ENCODE data around the gene PLEKHA7.
"Not testable (repeated sequence)": the region's sequence is repeated elsewhere in the genome, so short reads cannot be mapped to it uniquely, and the experiment has no call there.

PLEKHA7 gene

DNA sequence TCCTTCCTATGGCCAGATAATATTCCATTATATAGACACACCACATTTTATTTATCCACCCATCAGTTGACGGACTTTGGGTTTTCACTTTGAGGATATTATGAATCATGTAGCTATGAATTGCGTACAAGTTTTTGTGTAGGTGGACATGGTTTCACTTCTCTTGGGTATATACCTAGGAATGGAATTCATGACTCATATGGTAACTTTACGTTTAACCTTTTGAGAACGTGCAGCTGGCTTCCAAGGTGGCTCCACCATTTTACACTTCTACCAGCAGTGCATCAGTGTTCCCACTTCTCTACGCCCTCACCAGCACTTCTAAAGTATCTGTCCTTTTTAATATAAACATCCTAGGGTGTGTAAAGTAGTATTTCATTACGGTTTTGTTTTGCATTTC lies 112.0 kb downstream of the PLEKHA7 start:
- no peak for DNase-seq

DNA sequence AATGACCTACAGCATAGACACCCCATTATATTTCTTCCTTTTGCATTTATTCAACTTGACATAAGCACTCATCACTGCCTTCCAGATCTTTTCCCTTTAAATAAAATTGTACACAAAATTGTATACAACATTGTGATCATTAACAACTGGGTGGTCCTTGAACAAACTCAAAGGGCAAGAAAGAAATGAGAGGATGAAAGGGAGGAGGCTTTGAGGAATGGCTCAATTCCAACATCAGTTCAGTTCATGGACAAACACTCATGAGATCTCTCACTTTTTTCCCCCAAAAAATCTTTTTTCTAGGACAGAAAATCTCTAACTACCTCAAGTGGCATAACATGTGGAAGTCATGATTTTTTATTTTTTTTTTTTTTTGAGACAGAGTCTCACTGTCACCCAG lies 113.7 kb downstream of the PLEKHA7 start:
- no peak for DNase-seq

DNA sequence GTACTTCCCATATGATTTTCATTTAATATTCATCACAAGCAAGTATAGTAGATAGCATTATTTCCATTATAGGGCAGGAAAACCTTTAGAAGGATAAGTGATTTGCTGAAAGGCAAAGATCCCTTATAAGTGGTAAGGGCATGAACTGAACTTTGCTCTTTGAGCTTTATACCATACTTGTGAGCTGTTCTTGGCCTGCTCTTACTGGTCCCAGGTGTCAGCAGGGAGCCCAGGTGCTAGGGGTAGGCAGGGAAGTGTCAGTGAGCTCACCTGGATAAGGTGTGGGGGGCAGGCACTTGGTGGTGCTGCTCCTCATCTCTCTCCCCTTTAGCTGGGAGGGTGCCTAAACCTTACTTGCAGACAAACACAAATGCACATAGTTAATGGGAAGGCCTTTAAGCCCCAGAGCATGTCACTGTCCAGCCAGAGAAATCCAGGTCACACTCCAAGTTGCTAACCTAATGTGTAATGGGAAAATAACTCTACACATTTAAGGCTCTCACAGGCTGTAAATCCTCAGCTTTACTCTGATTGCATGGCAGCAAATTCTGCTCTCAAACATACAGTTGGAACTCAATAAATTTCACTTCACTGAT lies 114.4 kb downstream of the PLEKHA7 start:
- DNase-seq, result no peak

DNA sequence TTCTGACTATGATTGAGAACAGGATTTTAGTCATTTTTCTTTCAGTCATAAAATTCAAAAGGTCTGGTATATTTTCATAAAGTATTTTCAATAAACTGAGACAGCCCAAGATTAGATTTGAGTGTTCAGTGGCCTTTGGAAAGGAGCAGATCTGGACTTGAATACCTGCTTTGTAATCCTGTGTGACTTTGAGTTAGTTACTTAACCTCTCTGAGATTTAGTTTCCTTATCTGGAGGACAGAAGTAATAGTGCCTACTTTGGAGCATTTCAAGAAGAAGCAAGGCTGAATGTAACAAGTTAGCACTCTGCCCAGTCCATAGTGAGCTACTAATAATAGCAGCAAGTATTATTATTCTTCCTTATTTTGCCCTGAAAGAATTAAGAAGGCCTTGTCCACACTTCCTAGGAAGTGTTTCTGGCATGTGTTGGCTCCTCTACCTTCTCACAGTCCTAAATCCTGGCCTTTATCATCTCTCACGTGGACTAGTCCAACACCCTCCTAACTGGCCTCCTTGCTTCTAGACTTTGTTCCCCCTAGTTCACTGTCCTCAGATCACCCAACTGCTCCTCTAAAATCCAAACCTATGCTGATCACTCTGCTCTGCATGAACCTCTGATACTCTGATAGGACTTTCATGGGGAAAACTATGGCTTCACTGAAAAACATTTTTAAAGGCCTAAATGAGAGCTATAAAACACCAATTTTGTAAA lies 115.8 kb downstream of the PLEKHA7 start:
- DNase-seq, result no peak

DNA sequence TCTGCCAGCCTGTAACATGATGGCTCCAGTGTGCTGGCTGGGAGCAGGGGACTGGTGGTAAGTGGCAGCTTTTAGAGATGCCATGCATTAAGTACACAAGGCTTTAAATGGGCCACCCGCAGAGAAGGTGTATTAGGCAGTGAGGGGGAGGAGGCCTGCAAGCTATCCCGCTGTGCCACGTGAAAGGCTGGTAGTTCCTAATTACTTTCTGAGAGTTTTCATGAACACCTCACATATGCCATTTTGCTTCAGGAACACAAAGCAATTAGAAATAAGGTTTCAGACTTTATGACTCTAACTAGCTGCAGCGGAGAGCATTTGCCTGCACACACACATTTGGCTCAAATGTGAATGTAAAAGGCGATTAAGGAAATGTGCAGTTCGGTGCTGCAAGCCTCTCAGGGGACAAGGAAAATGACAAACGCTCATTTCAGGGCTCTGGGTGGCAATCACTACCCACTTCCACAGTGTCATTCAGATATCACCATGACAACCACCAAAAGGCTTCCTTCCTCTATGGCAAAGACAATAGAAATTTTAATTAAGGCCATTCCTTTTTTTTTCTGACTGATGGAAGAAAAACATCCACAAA lies 116.6 kb downstream of the PLEKHA7 start:
- no peak for DNase-seq

DNA sequence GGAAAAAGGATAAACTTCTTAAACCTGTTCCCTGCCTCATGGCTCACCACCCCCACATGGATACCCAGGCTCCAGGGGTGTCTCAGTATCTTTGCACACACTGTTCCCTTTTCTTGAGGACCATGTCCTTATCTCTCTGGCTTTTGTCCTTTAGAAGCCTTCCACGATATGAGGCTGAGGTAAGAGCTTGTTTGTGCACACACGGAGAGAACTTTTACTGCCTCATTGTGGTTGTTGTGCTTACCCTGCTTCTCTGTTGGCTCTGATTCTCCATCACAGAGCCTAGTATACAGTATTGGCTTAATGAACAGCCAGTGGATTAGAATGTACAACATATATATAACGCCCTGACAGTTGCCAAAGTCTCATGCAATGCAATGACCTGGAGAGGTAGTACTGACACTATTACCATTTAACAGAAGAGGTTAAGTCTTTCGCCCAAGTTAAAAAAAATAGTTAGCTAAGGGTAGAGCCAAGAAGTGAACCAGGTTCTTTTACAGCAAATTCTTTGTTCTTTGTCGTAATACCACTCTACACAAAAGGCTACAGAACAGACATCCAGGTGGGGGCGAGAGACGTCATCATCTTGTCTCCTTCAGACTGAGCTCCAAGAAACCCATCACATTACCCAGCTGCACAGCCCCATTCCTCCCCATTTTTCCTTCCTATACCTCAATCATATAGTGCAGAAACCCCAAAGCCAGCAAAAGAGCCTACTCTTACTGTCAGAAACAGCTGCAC lies 117.3 kb downstream of the PLEKHA7 start:
- no peak for DNase-seq

DNA sequence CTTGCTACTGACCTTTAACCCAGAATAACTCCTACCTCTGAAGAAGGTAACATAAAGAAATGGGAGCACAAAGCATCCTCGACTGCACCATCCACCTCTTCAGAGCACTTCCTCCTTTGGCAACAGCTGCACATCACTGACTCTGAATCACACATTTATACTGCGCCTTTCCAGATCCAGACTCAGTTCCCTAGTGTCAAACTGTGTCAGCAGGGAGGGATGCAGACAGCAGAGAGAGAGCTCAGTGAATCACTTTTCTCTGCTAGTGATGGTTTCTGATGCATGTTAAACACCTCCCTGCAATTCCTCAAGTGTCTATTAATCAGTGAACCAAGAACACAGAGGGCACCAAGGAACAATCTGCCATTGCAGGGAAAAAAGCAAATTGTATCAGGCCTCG lies 118.9 kb downstream of the PLEKHA7 start:
- no peak for DNase-seq

DNA sequence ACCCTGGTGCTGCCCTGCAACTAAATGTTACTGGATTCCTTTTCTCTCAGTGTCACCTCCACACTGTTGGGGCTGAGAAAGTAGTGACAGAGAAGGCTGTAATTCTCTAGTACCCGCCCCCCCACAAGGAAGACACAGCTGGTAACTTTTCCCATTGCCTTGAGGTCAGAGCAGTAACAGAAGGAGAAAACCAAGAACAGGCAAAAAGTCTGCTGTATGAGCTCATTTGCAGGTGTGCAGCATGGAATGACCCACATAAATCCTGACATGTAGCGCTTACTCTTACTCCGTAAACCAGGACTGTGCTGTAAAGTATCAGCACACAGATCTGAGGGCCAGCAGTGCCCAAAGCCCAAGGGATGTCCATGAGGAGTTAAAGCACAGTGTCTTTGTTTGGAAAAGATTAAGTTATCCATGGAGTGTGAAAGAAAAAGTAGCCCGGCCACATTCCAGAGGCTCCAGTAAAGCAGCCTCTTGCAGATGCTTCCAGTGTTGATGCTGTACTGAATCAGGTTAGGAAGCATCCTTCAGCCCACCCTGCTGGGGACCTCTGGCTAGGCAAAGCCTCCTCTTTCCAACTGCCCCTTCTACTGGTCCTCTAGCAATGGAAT lies 120.7 kb downstream of the PLEKHA7 start:
- DNase-seq, result no peak

DNA sequence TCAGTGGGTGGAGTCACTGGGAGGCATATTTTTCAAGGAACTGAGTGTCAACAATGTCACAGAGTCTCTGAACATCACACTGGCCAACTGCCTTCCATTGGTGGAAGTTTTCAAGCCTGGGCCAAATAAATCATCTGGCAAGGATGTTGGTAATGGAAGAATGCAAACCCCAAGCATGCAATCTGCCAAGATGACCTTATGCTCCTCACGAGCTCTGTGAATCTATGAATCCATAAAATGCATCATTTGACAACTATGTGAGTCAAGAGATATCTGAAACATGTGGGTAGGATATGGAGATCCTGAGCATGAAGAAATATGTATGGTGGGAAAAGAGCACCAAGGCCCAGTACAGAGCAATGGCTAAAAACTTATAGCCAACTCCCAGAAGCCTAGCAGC lies 122.2 kb downstream of the PLEKHA7 start:
- DNase-seq, result no peak

DNA sequence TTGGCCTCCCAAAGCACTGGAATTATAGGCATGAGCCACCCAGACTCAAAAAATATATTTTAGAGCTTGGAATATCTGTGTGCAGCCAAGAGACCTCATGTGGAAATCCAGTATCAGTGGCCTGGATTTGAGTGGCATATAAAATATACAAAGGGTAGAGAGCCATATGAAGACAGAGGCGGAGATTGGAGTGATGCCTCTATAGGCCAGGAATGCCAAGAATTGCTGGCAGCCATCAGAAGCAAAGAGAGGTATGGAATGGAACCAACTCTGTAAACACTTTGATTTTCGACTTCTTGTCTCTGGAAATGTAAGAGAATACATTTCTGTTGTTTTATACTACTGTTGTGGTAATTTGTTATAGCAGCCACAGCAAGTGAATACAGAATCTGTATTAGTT lies 123.0 kb downstream of the PLEKHA7 start:
- DNase-seq, result no peak

DNA sequence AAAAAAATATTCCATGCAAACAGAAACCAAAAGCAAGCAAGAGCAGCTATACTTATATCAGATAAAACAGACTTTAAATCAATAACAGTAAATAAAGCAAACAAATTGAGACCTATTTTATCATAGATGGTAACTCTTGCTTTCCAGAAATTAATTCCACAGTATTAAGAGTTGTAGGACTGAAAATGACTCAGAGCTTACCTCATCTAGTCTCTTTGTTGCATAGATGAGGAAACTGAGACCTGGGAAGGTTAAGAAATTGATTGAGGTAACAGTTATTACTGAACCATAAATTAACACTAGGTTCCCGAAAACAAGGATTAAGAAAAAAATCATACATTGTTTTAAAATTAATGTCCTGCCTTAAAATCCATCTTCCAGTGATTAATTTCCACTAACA lies 123.8 kb downstream of the PLEKHA7 start:
- DNase-seq, result no peak

DNA sequence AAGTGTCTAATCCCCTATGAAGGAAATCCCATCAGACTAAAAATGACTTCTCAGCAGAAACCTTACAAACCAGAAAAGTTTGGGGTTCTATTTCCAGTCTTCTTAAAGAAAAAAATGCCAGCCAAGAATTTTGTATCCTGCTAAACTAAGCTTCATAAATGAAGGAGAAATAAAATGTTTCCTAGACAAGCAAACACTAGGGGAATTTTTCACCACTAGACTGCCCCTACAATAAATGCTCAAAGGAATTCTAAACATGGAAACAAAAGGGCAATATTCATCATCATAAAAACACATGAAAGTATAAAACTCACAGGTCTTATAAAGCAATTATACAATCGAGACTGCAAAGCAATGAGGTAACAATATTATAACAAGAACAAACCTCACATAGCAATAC lies 124.3 kb downstream of the PLEKHA7 start:
- DNase-seq, result no peak

DNA sequence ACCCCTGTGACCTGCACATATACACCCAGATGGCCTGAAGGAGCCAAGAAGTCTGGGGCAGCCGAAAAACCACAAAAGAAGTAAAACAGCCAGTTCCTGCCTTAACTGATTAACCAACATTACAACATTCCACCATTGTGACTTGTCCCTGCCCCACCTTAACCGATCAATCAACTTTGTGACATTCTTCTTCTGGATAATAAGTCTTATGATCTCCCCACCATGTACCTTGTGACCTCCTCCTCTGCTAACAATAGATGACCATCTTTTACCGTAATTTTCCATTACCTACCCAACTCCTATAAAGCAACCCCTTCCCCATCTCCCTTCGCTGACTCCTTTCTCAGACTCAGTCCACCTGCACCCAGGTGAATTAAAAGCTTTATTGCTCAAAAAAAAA lies 125.2 kb downstream of the PLEKHA7 start:
- DNase-seq, result not testable (repeated sequence)

DNA sequence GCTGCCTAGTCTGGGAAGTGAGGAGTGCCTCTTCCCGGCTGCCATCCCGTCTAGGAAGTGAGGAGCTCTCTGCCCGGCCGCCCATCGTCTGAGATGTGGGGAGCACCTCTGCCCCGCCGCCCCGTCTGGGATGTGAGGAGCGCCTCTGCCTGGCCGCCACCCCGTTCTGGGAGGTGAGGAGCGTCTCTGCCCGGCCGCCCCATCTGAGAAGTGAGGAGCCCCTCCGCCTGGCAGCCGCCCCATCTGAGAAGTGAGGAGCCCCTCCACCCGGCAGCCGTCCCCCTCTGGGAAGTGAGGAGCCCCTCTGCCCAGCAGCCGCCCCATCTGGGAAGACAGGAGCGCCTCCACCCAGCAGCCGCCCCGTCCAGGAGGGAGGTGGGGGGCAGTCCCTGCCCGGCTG lies 126.3 kb downstream of the PLEKHA7 start:
- not testable (repeated sequence) for DNase-seq

DNA sequence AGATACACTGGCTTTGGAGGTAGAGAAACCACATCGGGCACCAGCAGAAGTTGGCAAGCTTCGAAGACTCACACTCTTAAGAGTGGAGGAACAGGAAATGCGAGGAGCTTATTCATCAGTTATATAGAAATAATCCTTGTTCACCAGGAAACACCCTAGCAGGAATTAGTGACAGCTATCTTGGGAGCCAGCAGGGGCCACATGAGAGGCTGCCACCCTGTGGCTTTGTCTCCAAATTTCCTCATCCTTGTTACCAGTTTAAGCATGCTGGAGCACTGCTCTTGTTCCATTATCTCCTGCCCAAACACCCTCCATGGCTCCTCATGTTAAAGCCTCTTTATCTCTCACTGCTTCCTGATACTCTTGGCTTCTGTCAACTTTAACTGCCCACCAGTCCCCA lies 131.0 kb downstream of the PLEKHA7 start:
- no peak for DNase-seq

DNA sequence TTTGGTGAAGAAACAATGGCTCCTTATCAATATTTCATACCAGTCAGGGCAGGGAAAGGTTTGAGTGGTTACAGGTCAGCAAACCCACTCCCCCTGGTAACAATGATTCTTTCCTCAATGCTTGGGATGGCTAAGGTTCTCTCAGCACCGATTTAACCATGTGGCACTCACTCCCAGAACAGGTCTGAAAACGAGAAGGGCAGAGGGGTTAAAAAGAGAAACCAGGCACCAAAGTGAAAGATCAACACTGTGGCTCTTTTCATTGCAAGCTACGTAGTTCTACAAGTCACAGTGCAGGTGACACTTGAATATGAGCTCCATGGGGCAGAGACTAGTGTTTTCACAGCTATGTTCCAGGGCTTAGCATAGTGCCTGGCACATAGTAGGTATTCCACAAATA lies 132.4 kb downstream of the PLEKHA7 start:
- DNase-seq, result no peak

DNA sequence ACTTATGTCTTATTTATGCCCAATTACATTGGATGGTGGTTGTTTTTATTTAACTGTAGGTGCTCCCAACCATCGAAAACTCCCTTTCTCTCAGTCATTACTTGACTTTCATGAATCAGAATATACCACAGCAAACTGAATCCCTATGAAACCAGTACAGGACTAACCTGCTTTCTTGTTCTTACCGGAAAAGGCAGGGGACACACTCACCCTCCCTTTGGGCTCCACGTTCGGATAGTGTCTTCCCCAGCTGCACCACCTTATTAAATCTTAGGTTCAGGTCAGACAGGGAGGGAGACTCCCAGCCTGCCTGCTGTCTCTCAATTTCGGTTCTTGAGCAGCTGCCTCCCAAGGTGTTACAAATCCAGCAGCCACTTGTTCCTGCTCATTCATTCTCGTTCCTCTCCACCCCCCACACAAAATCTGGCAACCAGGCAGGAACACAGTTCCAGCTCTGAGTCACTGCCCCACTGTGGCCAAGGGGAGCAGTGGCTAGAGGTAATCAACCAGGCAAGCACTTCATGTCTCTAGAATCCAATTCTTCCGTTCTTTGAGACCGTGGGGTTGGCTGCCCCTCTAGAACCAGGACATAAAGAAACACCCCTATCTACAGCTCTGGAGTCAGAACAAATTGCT lies 133.0 kb downstream of the PLEKHA7 start:
- no peak for DNase-seq

DNA sequence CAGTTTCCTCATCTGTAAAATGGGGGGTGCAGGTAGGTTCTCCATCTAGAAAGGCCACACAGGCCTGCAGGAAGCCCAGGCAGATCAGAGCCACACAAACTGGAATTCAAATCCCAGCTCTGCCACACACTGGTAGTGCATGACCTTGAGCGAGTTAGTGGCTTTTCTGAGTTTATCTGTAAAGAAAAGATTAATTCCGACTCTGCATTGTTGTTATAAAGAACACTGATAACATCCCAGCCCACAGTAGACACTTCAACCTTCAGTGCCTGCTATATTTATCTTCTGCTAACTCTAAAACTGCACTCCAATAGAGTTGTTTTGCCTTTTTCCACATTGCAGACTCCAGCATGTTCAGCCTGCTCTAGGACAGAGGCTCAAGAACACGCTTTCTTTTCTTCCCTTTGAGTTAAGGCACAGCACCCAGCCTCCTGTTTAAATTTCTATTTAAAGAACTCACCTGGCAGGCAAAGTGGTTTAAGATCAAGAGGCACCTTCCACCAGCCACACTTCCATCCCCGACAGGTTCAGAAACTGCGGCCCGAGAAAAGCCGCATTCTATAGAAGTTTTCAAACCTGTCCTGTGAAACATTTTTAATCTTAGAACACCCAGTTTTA lies 133.9 kb downstream of the PLEKHA7 start:
- no peak for DNase-seq

DNA sequence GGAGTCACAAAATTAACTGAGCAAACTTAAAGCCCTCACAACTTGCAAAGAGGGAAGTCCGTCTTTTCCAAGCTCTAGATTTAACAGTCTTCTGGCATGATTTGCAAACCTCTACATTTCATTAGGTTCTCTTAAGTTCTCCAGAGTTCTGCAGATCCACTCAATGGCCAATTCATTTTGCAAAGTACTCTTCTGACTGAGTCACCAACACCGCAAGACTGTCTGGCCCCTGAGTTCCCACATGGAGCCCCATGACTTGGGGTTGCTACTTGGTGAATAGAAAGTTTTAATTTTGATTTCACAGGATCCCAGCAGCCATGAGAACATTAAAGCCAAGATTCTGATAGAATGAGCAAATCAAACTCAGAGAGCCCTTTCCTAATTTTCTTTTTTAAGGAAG lies 134.5 kb downstream of the PLEKHA7 start:
- no peak for DNase-seq

DNA sequence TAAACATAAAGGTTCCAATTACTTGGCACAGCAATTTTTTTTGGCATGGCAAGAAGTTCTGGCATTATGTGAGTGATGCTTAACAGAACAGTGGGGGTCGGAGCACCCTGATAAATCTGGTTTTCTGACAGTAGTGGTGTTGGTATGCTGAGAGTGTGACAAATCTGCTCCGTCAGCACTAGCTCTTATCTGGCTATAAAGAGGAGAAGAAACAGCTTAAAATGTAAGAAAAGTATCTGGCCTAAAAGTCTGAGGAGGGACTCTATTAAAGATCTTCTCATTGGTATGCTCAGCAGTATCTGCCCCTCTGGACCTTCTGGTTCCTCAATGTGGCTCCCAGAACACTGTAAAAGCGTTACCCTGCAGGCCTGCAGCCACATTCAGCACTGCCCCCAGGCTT lies 137.4 kb downstream of the PLEKHA7 start:
- no peak for DNase-seq

DNA sequence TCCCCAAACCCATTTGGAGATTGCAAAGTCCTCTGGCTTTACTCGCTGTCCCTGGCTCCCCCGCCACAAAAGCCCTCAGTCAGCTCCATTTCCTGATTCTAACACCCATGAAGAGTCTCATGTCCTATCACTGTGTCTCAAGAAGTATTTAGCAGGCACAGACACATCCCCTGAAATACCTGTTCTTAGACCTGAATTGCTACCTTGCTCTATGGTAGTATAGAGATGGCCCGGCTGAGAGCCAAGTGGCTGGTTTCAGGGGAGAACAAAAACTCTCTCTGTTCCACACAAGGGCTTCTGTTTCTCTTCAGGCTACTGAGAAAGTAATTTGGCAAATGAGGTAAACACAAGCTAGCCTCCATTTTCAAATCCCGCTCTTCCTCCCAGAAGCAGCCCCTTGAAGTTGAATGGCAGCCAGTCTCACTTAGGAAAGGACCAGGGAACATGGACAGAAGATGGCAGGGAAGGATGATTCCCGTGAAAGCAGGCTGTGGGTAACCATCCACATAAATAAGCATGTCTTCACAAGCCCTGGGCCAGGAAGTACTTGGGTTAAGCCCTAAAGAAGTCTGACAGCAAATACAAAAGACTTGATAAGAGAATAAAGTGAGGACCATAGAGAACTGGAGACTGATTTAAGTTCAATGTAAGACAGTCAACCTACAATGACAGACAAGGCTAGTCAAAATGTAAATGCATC lies 138.0 kb downstream of the PLEKHA7 start:
- no peak for DNase-seq

Data from activated T-cell treated with anti-CD3 and anti-CD28 coated beads, Interleukin-2, amount 50 U/mL, for 1 hour (primary cell).